HEK293 (cell line): ENCODE data around the gene CARS1.
A peak's percentile ranks its signal among the peaks of the same experiment; 100 is the strongest.

Experiments
- CTCF ChIA-PET: fragments of 350-600 bp; formaldehyde crosslinking; extraction: SDS; loops from one replicate; lab custom pipeline; 2021; ENCODE audit warnings: antibody characterized with exemption; lab: Yijun Ruan, JAX
- POLR2A ChIA-PET: fragments of 300-600 bp; formaldehyde crosslinking; extraction: SDS; loops from one replicate; lab custom pipeline; 2020; ENCODE audit warnings: antibody characterized with exemption, inconsistent platforms; lab: Yijun Ruan, JAX
- H3K27ac ChIP-seq: fragments of 200-500 bp; sonication (Bioruptor generic); 2 replicates; pipeline ENCODE4 v1.5.1; 2014; ENCODE audit warnings: low read depth, low read length, control low read depth, inconsistent platforms; ENCODE audit errors: extremely low read depth
- H3K36me3 ChIP-seq, 2 experiments: fragments of 200-500 bp in 1 of 2; sonication (Bioruptor generic) in 1 of 2; 1 replicate in 1 of 2; 2 replicates in 1 of 2; pipeline ENCODE4 v1.5.1; 2014 to 2017; ENCODE audit warnings: inconsistent platforms in 2 of 2, low read length in 2 of 2; ENCODE audit not compliant: control insufficient read depth in 2 of 2, insufficient read depth in 1 of 2
- H3K4me1 ChIP-seq: fragments of 200-500 bp; sonication (Bioruptor generic); 2 replicates; pipeline ENCODE4 v1.5.1; 2014; ENCODE audit warnings: mild to moderate bottlenecking, low read length, inconsistent platforms; ENCODE audit not compliant: control insufficient read depth, insufficient read depth
- H3K4me3 ChIP-seq: 2 replicates; pipeline ENCODE4 v1.5.1; 2011; ENCODE audit warnings: low read depth, mild to moderate bottlenecking, control low read depth, low read length, moderate library complexity
- H3K9me3 ChIP-seq: fragments of 200-500 bp; sonication (Bioruptor generic); 2 replicates; pipeline ENCODE4 v1.5.1; 2014; ENCODE audit warnings: low read depth, low read length, inconsistent platforms; ENCODE audit not compliant: control insufficient read depth, insufficient read depth
- BCL11A ChIP-seq: fragments of 450-650 bp; formaldehyde crosslinking; IDR thresholded peaks from 2 replicates; pipeline ENCODE4 v1.5.1; 2016; ENCODE audit warnings: low read depth, missing biosample characterization, missing genetic modification characterization
- HOXC10 ChIP-seq: sonication (generic); formaldehyde crosslinking; IDR thresholded peaks from 2 replicates; pipeline ENCODE4 v1.8.1; 2023; ENCODE audit warnings: mild to moderate bottlenecking, missing genetic modification reagents
- SP7 ChIP-seq: fragments of 450-650 bp; formaldehyde crosslinking; IDR thresholded peaks from 2 replicates; pipeline ENCODE4 v1.5.1; 2016; ENCODE audit warnings: missing biosample characterization, missing genetic modification characterization
- ZBTB1 ChIP-seq: fragments of 450-650 bp; formaldehyde crosslinking; IDR thresholded peaks from 2 replicates; pipeline ENCODE4 v1.5.1; 2016; ENCODE audit warnings: missing biosample characterization, missing genetic modification characterization
- ZBTB48 ChIP-seq: fragments of 450-650 bp; formaldehyde crosslinking; IDR thresholded peaks from 2 replicates; pipeline ENCODE4 v1.5.1; 2016; ENCODE audit warnings: missing biosample characterization, missing genetic modification characterization
- ZEB2 ChIP-seq: fragments of 450-650 bp; formaldehyde crosslinking; IDR thresholded peaks from 2 replicates; pipeline ENCODE4 v1.5.1; 2016; ENCODE audit warnings: missing biosample characterization, missing genetic modification characterization
- ZFP37 ChIP-seq: fragments of 450-650 bp; formaldehyde crosslinking; IDR thresholded peaks from 2 replicates; pipeline ENCODE4 v1.5.1; 2016; ENCODE audit warnings: missing biosample characterization, missing genetic modification characterization
- ZNF112 ChIP-seq: fragments of 450-650 bp; formaldehyde crosslinking; IDR thresholded peaks from 2 replicates; pipeline ENCODE4 v1.5.0; 2017; ENCODE audit warnings: missing biosample characterization, missing genetic modification characterization
- ZNF121 ChIP-seq: fragments of 450-650 bp; formaldehyde crosslinking; IDR thresholded peaks from 2 replicates; pipeline ENCODE4 v1.5.1; 2016; ENCODE audit warnings: missing biosample characterization, missing genetic modification characterization
- ZNF140 ChIP-seq: fragments of 450-650 bp; formaldehyde crosslinking; IDR thresholded peaks from 2 replicates; pipeline ENCODE4 v1.5.1; 2016; ENCODE audit warnings: missing biosample characterization, missing genetic modification characterization
- ZNF175 ChIP-seq: fragments of 450-650 bp; formaldehyde crosslinking; IDR thresholded peaks from 2 replicates; pipeline ENCODE4 v1.5.1; 2016; ENCODE audit warnings: missing biosample characterization, missing genetic modification characterization
- ZNF239 ChIP-seq: fragments of 450-650 bp; formaldehyde crosslinking; IDR thresholded peaks from 2 replicates; pipeline ENCODE4 v1.5.1; 2016; ENCODE audit warnings: missing biosample characterization, missing genetic modification characterization
- ZNF292 ChIP-seq: fragments of 450-650 bp; formaldehyde crosslinking; IDR thresholded peaks from 2 replicates; pipeline ENCODE4 v1.5.1; 2016; ENCODE audit warnings: low read depth, missing biosample characterization, missing genetic modification characterization, borderline replicate concordance
- ZNF600 ChIP-seq: fragments of 450-650 bp; formaldehyde crosslinking; IDR thresholded peaks from 2 replicates; pipeline ENCODE4 v1.5.1; 2016; ENCODE audit warnings: missing biosample characterization, missing genetic modification characterization
- ZNF629 ChIP-seq: fragments of 450-650 bp; formaldehyde crosslinking; IDR thresholded peaks from 2 replicates; pipeline ENCODE4 v1.5.1; 2017; ENCODE audit warnings: missing biosample characterization, missing genetic modification characterization
- ZNF654 ChIP-seq: fragments of 450-650 bp; formaldehyde crosslinking; IDR thresholded peaks from 2 replicates; pipeline ENCODE4 v1.5.1; 2016; ENCODE audit warnings: low read depth, missing biosample characterization, missing genetic modification characterization
- ZNF837 ChIP-seq: fragments of 450-650 bp; formaldehyde crosslinking; IDR thresholded peaks from 2 replicates; pipeline ENCODE4 v1.5.1; 2016; ENCODE audit warnings: missing biosample characterization, missing genetic modification characterization
- ZSCAN16 ChIP-seq: fragments of 450-650 bp; formaldehyde crosslinking; IDR thresholded peaks from 2 replicates; pipeline ENCODE4 v1.5.1; 2016; ENCODE audit warnings: missing biosample characterization, missing genetic modification characterization
- TF ChIP-seq, protein P1 (sequence below): fragments of 450-650 bp; formaldehyde crosslinking; IDR thresholded peaks from 2 replicates; pipeline ENCODE4 v1.5.1; 2016; ENCODE audit warnings: missing biosample characterization, missing genetic modification characterization
- TF ChIP-seq, protein P2 (sequence below): fragments of 450-650 bp; formaldehyde crosslinking; IDR thresholded peaks from 2 replicates; pipeline ENCODE4 v1.5.1; 2017; ENCODE audit warnings: missing biosample characterization, missing genetic modification characterization
- TF ChIP-seq, protein P3 (sequence below): fragments of 450-650 bp; formaldehyde crosslinking; IDR thresholded peaks from 2 replicates; pipeline ENCODE4 v1.5.1; 2016; ENCODE audit warnings: missing biosample characterization, missing genetic modification characterization
- TF ChIP-seq, protein P4 (sequence below): fragments of 450-650 bp; formaldehyde crosslinking; IDR thresholded peaks from 2 replicates; pipeline ENCODE4 v1.5.1; 2016; ENCODE audit warnings: missing biosample characterization, missing genetic modification characterization

CARS1 gene

DNA sequence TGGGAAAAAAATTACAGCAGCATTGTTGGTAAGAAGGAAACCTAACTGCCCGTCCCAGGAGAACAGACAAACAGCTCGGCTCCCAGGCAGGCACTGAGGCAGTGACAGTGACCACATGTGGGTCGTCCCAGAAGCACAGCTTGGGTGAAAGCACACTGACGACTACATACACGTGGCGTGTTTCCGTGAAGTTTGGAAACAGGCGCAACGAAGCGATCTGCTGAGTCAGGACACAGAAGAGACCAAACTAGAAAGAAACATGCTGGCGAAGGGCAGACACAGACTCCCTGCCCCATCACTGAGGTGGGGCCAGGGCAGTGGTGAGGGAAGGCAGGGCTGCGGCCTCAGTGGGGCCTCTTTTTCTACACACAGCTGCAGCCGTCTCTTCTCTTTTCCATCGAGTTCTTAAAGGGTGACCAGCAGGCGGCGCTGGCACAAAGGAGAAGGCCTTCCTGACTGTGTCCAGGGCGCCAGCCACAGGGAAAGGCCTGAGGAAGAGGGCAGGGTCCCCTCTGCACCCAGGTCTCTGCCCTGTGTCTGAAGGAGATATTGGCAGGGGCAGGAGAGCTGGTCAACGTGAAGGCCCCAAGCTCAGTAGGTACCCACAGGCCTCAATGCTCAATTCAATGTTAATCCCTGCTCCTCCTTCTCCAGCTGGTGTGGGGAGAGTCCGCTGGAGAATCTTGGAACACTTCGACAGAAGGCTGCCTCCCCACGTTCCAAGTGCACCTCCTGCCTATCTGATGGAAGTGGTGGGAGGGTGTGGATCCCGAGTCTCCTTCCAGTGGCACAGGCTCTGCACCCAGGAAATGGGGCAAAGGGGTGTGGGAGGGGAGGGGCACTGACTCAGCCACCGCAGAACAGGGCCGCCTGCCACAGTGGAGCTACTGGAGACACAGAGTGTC lies 19.9 kb downstream of the CARS1 start:
- Histone ChIP-seq H3K27ac (no peak overlapping the region), H3K4me3 (no peak overlapping the region), H3K36me3 (peaks cover 3 to 88% of the 10 kb centered on the region in 2 experiments; a peak in 2 of 3 replicates), H3K9me3 (no peaks in the 10 kb centered on the region), H3K4me1 (no peaks in the 10 kb centered on the region)
- POLR2A ChIA-PET, result interaction anchor here (0.8 to 2.7 kb wide), 5 partner anchors 12 to 107 kb away, joined by 3 to 9 read pairs (median 7); partner anchors contain the start of genes CARS1 and PHLDA2
- CTCF ChIA-PET, result interaction anchor here (0.6 to 8.8 kb wide), 26 partner anchors 8 to 858 kb away, joined by 3 to 144 read pairs (median 5); no protein-coding TSS in a partner anchor
- TF ChIP-seq, protein P1, sequence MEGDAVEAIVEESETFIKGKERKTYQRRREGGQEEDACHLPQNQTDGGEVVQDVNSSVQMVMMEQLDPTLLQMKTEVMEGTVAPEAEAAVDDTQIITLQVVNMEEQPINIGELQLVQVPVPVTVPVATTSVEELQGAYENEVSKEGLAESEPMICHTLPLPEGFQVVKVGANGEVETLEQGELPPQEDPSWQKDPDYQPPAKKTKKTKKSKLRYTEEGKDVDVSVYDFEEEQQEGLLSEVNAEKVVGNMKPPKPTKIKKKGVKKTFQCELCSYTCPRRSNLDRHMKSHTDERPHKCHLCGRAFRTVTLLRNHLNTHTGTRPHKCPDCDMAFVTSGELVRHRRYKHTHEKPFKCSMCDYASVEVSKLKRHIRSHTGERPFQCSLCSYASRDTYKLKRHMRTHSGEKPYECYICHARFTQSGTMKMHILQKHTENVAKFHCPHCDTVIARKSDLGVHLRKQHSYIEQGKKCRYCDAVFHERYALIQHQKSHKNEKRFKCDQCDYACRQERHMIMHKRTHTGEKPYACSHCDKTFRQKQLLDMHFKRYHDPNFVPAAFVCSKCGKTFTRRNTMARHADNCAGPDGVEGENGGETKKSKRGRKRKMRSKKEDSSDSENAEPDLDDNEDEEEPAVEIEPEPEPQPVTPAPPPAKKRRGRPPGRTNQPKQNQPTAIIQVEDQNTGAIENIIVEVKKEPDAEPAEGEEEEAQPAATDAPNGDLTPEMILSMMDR (tag by site-specific recombination), result peak; percentile 32; the same call in 1 of the 2 replicates
- no peak for TF ChIP-seq ZFP37 (tag by site-specific recombination)
- TF ChIP-seq ZNF654, result peak; percentile 54

DNA sequence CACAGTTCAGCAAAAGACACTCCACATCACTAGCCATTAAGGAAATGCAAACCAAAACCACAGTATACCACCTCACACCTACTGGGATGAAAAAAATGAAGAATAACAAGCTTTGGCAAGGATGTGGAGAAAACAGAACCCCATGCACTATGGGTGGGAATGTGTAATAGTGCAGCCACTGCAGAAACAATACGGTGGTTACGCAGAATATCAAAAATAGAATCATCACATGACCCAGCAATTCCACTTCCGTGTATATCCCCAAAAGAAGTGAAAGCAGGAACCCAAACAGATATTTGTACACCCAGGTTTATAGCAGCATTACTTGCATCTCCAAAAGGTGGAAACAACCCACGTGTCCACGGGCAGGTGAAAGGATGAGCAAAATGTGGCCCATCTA lies 20.8 kb downstream of the CARS1 start:
- Histone ChIP-seq H3K27ac (no peak overlapping the region), H3K4me3 (no peak overlapping the region), H3K36me3 (peaks cover 3 to 85% of the 10 kb centered on the region in 2 experiments; a peak in 2 of 3 replicates), H3K9me3 (no peaks in the 10 kb centered on the region), H3K4me1 (no peaks in the 10 kb centered on the region)
- POLR2A ChIA-PET, result interaction anchor here (2.0 to 2.7 kb wide), 2 partner anchors 13 to 21 kb away, joined by 7 read pairs; partner anchors contain the start of gene CARS1
- TF ChIP-seq ZBTB48 (tag by site-specific recombination), result no peak
- no peak for TF ChIP-seq SP7
- TF ChIP-seq ZBTB1, result no peak
- no peak for TF ChIP-seq ZNF837 (tag by site-specific recombination)
- TF ChIP-seq, protein P2, sequence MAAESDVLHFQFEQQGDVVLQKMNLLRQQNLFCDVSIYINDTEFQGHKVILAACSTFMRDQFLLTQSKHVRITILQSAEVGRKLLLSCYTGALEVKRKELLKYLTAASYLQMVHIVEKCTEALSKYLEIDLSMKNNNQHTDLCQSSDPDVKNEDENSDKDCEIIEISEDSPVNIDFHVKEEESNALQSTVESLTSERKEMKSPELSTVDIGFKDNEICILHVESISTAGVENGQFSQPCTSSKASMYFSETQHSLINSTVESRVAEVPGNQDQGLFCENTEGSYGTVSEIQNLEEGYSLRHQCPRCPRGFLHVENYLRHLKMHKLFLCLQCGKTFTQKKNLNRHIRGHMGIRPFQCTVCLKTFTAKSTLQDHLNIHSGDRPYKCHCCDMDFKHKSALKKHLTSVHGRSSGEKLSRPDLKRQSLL (tag by site-specific recombination), result no peak
- TF ChIP-seq BCL11A, result no peak
- TF ChIP-seq ZNF175 (tag by site-specific recombination), result no peak
- no peak for TF ChIP-seq ZNF292 (tag by site-specific recombination)
- TF ChIP-seq ZNF112 (tag by site-specific recombination), result no peak
- no peak for TF ChIP-seq ZNF140
- TF ChIP-seq ZNF239 (tag by site-specific recombination), result no peak
- TF ChIP-seq ZNF121, result no peak
- no peak for TF ChIP-seq ZNF629 (tag by site-specific recombination)
- TF ChIP-seq HOXC10 (CRISPR knock-in tag), result no peak
- TF ChIP-seq, protein P3, sequence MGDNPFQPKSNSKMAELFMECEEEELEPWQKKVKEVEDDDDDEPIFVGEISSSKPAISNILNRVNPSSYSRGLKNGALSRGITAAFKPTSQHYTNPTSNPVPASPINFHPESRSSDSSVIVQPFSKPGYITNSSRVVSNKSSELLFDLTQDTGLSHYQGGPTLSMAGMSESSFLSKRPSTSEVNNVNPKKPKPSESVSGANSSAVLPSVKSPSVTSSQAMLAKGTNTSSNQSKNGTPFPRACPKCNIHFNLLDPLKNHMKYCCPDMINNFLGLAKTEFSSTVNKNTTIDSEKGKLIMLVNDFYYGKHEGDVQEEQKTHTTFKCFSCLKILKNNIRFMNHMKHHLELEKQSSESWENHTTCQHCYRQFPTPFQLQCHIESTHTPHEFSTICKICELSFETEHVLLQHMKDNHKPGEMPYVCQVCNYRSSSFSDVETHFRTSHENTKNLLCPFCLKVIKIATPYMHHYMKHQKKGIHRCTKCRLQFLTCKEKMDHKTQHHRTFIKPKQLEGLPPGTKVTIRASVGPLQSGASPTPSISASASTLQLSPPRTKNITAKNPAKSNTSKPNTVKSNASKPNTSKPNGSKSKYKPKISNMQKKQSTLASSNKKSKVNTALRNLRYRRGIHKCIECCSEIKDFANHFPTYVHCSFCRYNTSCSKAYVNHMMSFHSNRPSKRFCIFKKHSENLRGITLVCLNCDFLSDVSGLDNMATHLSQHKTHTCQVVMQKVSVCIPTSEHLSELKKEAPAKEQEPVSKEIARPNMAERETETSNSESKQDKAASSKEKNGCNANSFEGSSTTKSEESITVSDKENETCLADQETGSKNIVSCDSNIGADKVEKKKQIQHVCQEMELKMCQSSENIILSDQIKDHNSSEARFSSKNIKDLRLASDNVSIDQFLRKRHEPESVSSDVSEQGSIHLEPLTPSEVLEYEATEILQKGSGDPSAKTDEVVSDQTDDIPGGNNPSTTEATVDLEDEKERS (tag by site-specific recombination), result no peak
- TF ChIP-seq ZEB2, result no peak
- no peak for TF ChIP-seq ZNF600 (tag by site-specific recombination)
- no peak for TF ChIP-seq ZSCAN16 (tag by site-specific recombination)
- TF ChIP-seq, protein P4, sequence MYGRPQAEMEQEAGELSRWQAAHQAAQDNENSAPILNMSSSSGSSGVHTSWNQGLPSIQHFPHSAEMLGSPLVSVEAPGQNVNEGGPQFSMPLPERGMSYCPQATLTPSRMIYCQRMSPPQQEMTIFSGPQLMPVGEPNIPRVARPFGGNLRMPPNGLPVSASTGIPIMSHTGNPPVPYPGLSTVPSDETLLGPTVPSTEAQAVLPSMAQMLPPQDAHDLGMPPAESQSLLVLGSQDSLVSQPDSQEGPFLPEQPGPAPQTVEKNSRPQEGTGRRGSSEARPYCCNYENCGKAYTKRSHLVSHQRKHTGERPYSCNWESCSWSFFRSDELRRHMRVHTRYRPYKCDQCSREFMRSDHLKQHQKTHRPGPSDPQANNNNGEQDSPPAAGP (tag by site-specific recombination), result no peak
- CTCF ChIA-PET, result interaction anchor here (0.6 to 8.8 kb wide), 9 partner anchors 7 to 386 kb away, joined by 3 to 144 read pairs (median 8); no protein-coding TSS in a partner anchor
